ENCODE data around the gene NFIX. TPM values are rescaled to one million over a fixed set of nuclear protein-coding genes. Genes with fewer than 3 reads are reported as not detected.

NFIX gene
- total and polyA plus RNA-seq, 2 of the 13 experiments (the other 11 are each of a cell fraction or from before 2014, with no cell fraction given) = 3.4 to 5.4 TPM

DNA sequence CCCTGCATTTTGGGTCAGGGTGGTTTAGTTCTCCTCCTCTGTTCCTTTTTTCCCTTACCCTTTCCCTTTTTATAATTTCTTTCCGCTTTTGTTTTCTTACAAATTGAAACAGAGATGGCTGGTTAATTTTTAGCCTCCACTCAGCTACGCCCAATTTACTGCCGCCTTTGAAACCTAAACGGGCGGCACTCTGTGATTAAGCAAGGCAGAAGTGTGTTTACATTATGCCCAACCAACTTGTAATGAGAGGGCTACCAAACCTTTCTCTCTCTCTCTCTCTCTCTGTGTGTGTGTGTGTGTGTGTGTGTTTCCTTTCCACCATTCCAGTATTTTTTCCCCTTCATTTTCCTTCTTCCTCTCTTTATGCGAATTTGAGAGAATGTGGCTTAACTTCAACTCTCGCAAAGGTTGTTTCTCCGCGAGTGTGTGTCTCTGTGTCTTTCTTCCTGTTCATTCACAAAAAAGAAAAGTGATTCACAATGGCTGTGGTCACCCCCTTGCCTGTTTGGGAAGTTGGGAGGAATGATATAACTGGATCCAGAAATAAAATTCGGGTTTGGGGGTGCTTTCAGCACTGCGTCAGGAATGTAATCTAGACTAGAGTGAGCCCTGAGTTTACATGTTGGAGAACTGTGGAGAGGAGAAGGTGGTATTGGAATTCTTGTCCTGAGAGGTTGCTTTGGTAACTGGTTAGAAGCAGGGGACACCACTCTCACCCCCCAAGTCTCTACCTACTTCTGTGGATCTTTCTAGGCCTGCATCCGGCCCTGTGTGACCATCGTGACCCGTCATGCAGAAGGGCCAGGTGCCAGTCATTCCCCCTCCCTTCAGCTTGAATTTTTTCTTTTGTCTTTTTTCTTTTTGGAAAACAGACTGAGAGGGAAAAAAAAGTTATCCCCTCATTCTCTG is 31.4 kb downstream of the NFIX start (continued):
- TF ChIP-seq, protein P1, sequence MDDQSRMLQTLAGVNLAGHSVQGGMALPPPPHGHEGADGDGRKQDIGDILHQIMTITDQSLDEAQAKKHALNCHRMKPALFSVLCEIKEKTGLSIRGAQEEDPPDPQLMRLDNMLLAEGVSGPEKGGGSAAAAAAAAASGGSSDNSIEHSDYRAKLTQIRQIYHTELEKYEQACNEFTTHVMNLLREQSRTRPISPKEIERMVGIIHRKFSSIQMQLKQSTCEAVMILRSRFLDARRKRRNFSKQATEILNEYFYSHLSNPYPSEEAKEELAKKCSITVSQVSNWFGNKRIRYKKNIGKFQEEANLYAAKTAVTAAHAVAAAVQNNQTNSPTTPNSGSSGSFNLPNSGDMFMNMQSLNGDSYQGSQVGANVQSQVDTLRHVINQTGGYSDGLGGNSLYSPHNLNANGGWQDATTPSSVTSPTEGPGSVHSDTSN (CRISPR knock-in tag; IDR thresholded peaks at IDR 0.05; ENCODE audit: borderline replicate concordance) = no peak
- TF ChIP-seq, protein P2, sequence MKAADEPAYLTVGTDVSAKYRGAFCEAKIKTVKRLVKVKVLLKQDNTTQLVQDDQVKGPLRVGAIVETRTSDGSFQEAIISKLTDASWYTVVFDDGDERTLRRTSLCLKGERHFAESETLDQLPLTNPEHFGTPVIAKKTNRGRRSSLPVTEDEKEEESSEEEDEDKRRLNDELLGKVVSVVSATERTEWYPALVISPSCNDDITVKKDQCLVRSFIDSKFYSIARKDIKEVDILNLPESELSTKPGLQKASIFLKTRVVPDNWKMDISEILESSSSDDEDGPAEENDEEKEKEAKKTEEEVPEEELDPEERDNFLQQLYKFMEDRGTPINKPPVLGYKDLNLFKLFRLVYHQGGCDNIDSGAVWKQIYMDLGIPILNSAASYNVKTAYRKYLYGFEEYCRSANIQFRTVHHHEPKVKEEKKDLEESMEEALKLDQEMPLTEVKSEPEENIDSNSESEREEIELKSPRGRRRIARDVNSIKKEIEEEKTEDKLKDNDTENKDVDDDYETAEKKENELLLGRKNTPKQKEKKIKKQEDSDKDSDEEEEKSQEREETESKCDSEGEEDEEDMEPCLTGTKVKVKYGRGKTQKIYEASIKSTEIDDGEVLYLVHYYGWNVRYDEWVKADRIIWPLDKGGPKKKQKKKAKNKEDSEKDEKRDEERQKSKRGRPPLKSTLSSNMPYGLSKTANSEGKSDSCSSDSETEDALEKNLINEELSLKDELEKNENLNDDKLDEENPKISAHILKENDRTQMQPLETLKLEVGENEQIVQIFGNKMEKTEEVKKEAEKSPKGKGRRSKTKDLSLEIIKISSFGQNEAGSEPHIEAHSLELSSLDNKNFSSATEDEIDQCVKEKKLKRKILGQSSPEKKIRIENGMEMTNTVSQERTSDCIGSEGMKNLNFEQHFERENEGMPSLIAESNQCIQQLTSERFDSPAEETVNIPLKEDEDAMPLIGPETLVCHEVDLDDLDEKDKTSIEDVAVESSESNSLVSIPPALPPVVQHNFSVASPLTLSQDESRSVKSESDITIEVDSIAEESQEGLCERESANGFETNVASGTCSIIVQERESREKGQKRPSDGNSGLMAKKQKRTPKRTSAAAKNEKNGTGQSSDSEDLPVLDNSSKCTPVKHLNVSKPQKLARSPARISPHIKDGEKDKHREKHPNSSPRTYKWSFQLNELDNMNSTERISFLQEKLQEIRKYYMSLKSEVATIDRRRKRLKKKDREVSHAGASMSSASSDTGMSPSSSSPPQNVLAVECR (CRISPR knock-in tag; IDR thresholded peaks at IDR 0.05; ENCODE audit: borderline replicate concordance) = peak; percentile 69; the same call in 1 of the 2 replicates
- TF ChIP-seq MTF2 (CRISPR knock-in tag; IDR thresholded peaks at IDR 0.05; ENCODE audit: borderline replicate concordance) (no peak), ZNF607 (CRISPR knock-in tag; IDR thresholded peaks at IDR 0.05; ENCODE audit: borderline replicate concordance) (no peak), SP1 (IDR thresholded peaks at IDR 0.05) (no peak), SP1 (CRISPR knock-in tag; IDR thresholded peaks at IDR 0.05) (peak; percentile 44; the same call in 1 of the 2 replicates), SMAD3 (CRISPR knock-in tag; IDR thresholded peaks at IDR 0.05) (peak; percentile 86; the same call in 1 of the 2 replicates)
- TF ChIP-seq, protein P3, sequence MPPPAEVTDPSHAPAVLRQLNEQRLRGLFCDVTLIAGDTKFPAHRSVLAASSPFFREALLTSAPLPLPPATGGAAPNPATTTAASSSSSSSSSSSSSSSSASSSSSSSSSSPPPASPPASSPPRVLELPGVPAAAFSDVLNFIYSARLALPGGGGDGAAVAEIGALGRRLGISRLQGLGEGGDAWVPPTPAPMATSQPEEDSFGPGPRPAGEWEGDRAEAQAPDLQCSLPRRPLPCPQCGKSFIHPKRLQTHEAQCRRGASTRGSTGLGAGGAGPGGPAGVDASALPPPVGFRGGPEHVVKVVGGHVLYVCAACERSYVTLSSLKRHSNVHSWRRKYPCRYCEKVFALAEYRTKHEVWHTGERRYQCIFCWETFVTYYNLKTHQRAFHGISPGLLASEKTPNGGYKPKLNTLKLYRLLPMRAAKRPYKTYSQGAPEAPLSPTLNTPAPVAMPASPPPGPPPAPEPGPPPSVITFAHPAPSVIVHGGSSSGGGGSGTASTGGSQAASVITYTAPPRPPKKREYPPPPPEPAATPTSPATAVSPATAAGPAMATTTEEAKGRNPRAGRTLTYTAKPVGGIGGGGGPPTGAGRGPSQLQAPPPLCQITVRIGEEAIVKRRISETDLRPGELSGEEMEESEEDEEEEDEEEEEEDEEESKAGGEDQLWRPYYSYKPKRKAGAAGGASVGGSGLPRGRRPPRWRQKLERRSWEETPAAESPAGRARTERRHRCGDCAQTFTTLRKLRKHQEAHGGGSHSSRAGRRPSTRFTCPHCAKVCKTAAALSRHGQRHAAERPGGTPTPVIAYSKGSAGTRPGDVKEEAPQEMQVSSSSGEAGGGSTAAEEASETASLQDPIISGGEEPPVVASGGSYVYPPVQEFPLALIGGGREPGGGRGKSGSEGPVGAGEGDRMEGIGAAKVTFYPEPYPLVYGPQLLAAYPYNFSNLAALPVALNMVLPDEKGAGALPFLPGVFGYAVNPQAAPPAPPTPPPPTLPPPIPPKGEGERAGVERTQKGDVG (CRISPR knock-in tag; IDR thresholded peaks at IDR 0.05; ENCODE audit: borderline replicate concordance) = no peak
- TF ChIP-seq, protein P4, sequence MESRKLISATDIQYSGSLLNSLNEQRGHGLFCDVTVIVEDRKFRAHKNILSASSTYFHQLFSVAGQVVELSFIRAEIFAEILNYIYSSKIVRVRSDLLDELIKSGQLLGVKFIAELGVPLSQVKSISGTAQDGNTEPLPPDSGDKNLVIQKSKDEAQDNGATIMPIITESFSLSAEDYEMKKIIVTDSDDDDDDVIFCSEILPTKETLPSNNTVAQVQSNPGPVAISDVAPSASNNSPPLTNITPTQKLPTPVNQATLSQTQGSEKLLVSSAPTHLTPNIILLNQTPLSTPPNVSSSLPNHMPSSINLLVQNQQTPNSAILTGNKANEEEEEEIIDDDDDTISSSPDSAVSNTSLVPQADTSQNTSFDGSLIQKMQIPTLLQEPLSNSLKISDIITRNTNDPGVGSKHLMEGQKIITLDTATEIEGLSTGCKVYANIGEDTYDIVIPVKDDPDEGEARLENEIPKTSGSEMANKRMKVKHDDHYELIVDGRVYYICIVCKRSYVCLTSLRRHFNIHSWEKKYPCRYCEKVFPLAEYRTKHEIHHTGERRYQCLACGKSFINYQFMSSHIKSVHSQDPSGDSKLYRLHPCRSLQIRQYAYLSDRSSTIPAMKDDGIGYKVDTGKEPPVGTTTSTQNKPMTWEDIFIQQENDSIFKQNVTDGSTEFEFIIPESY (CRISPR knock-in tag; IDR thresholded peaks at IDR 0.05) = peak; percentile 54; the same call in 1 of the 2 replicates
- TF ChIP-seq, protein P5, sequence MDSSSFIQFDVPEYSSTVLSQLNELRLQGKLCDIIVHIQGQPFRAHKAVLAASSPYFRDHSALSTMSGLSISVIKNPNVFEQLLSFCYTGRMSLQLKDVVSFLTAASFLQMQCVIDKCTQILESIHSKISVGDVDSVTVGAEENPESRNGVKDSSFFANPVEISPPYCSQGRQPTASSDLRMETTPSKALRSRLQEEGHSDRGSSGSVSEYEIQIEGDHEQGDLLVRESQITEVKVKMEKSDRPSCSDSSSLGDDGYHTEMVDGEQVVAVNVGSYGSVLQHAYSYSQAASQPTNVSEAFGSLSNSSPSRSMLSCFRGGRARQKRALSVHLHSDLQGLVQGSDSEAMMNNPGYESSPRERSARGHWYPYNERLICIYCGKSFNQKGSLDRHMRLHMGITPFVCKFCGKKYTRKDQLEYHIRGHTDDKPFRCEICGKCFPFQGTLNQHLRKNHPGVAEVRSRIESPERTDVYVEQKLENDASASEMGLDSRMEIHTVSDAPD (CRISPR knock-in tag; IDR thresholded peaks at IDR 0.05) = peak; percentile 84; the same call in 1 of the 2 replicates
- TF ChIP-seq, protein P6, sequence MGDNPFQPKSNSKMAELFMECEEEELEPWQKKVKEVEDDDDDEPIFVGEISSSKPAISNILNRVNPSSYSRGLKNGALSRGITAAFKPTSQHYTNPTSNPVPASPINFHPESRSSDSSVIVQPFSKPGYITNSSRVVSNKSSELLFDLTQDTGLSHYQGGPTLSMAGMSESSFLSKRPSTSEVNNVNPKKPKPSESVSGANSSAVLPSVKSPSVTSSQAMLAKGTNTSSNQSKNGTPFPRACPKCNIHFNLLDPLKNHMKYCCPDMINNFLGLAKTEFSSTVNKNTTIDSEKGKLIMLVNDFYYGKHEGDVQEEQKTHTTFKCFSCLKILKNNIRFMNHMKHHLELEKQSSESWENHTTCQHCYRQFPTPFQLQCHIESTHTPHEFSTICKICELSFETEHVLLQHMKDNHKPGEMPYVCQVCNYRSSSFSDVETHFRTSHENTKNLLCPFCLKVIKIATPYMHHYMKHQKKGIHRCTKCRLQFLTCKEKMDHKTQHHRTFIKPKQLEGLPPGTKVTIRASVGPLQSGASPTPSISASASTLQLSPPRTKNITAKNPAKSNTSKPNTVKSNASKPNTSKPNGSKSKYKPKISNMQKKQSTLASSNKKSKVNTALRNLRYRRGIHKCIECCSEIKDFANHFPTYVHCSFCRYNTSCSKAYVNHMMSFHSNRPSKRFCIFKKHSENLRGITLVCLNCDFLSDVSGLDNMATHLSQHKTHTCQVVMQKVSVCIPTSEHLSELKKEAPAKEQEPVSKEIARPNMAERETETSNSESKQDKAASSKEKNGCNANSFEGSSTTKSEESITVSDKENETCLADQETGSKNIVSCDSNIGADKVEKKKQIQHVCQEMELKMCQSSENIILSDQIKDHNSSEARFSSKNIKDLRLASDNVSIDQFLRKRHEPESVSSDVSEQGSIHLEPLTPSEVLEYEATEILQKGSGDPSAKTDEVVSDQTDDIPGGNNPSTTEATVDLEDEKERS (CRISPR knock-in tag; IDR thresholded peaks at IDR 0.05) = no peak
